GM18508 (cell line): ENCODE results near the gene CR1.
"Not testable (repeated sequence)": the region's sequence is repeated elsewhere in the genome, so short reads cannot be mapped to it uniquely, and the experiment has no call there.

Experiments
- ATAC-seq: cut with Tn5 transposase; IDR thresholded peaks from one replicate; pipeline ENCODE4 v1.9.1; 2021; ENCODE audit warnings: moderate number of reproducible peaks; ENCODE audit not compliant: insufficient read depth, unreplicated experiment

The CR1 gene

GRCh38 chr1:207638487-207639145 is 142.7 kb downstream of the CR1 start:
- not testable (repeated sequence) for ATAC-seq

GRCh38 chr1:207639362-207639761 is 143.4 kb downstream of the CR1 start:
- ATAC-seq = not testable (repeated sequence)

GRCh38 chr1:207644166-207644851 is 148.4 kb downstream of the CR1 start:
- ATAC-seq = no peak

- no peak for ATAC-seq
Measured at GRCh38 chr1:207644852-207645634, 149.1 kb downstream of the CR1 start, which contains the start of gene CR1L. Gene CR1L, plus strand, starts transcription at chr1:207645133. Its CDS starts 101 bp downstream, at chr1:207645234.

- no peak for ATAC-seq
Measured at GRCh38 chr1:207645635-207646081, 149.7 kb downstream of the CR1 start.

GRCh38 chr1:207646171-207646570 is 150.2 kb downstream of the CR1 start:
- ATAC-seq = no peak

- no peak for ATAC-seq
Measured at GRCh38 chr1:207646944-207647579, 151.1 kb downstream of the CR1 start.

GRCh38 chr1:207647671-207648333 is 151.8 kb downstream of the CR1 start:
- no peak for ATAC-seq

- ATAC-seq = no peak
Measured at GRCh38 chr1:207648334-207649209, 152.6 kb downstream of the CR1 start.

- ATAC-seq = no peak
Measured at GRCh38 chr1:207649210-207649753, 153.3 kb downstream of the CR1 start.

GRCh38 chr1:207649865-207650580 is 154.1 kb downstream of the CR1 start:
- ATAC-seq = no peak

GRCh38 chr1:207651583-207651982 is 155.6 kb downstream of the CR1 start:
- no peak for ATAC-seq

GRCh38 chr1:207654320-207654719 is 158.4 kb downstream of the CR1 start:
- no peak for ATAC-seq

GRCh38 chr1:207658408-207658807 is 162.5 kb downstream of the CR1 start:
- ATAC-seq = no peak

- no peak for ATAC-seq
Measured at GRCh38 chr1:207658904-207659485, 163.0 kb downstream of the CR1 start.

- no peak for ATAC-seq
Measured at GRCh38 chr1:207659545-207660153, 163.7 kb downstream of the CR1 start.

GRCh38 chr1:207661420-207661819 is 165.5 kb downstream of the CR1 start:
- not testable (repeated sequence) for ATAC-seq
